ENCODE results near the gene NHSL2.

Gene NHSL2

GRCh38 chrX:72086995-72087394, 176.3 kb downstream of the NHSL2 start:
- TF ChIP-seq, protein P1, sequence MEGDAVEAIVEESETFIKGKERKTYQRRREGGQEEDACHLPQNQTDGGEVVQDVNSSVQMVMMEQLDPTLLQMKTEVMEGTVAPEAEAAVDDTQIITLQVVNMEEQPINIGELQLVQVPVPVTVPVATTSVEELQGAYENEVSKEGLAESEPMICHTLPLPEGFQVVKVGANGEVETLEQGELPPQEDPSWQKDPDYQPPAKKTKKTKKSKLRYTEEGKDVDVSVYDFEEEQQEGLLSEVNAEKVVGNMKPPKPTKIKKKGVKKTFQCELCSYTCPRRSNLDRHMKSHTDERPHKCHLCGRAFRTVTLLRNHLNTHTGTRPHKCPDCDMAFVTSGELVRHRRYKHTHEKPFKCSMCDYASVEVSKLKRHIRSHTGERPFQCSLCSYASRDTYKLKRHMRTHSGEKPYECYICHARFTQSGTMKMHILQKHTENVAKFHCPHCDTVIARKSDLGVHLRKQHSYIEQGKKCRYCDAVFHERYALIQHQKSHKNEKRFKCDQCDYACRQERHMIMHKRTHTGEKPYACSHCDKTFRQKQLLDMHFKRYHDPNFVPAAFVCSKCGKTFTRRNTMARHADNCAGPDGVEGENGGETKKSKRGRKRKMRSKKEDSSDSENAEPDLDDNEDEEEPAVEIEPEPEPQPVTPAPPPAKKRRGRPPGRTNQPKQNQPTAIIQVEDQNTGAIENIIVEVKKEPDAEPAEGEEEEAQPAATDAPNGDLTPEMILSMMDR (IDR thresholded peaks at IDR 0.05), result no peak

DNA sequence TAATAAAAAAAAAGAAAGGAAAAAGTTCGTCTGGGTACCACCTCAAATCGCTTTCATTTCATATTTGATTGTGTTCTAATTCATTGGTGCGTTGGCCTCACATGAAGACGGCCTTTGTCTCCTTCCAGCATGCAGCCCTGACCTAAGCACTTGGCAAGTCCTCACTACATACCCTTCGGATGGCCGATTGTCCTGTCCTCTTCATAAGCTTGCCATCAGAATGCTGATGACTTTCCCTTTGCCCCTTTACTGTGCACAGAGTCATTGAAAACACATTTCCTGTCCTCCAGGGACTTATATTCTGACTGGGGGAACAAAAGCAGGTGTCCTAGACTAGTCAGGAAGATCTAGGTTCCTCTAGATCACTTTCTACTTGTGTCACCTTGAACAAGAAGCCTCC, 178.1 kb downstream of the NHSL2 start:
- TF ChIP-seq, protein P1 (IDR thresholded peaks at IDR 0.05), result no peak

GRCh38 chrX:72089254-72089653, 178.6 kb downstream of the NHSL2 start:
- TF ChIP-seq, protein P1 (IDR thresholded peaks at IDR 0.05), result no peak

- TF ChIP-seq, protein P1 (IDR thresholded peaks at IDR 0.05), result no peak
These were observed 184.2 kb downstream of the NHSL2 start for GRCh38 chrX:72094894-72095293.

- TF ChIP-seq, protein P1 (IDR thresholded peaks at IDR 0.05), result no peak
These were observed 184.7 kb downstream of the NHSL2 start for GRCh38 chrX:72095370-72095769.

DNA sequence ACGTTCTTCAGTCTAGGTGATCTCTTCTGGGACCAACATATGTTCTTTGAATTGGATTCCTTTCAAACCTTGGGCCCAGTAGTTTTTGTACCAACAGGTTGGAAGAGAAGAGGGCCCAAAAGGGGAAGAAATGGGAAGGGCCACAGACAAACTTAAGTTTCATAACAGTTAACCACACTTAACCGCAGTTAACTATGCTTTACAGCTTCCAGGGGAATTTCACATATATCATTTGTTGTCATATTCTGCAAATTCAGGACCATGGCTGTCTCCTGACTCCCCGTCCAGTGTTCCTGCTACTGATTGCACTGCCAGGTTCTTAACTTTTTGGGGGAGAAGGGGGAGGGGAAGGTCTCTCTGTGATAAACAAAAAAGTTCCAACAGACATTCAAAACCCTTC, 186.5 kb downstream of the NHSL2 start:
- TF ChIP-seq, protein P1 (IDR thresholded peaks at IDR 0.05), result no peak

DNA sequence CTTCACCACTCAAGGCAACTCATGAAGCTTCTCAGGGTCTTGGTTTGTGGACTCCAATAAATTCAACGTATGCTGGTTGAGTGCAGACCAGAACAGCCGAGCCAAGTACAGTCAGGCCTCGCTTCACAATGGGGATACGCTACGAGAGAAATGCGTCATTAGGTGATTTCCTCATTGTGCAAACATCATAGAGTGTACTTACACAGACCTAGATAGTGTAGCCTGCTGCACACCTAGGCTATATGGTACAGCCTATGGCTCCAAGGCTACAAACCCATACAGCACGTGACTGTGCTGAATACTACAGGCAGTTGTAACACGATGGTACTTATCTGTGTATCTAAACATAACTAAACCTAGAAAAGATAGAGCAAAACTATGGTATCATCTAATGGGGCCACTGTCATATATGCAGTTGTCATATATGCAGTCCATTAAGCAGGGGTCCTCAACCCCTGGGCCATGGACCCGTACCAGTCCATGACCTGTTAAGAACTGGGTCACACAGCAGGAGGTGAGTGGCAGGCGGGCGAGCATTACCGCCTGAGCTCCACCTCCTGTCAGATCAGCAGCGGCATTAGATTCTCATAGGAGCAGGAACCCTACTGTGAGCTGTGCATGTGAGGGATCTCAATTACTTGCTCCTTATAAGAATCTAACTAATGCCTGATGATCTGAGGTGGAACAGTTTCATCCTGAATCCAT, 189.6 kb downstream of the NHSL2 start:
- TF ChIP-seq, protein P1 (IDR thresholded peaks at IDR 0.05), result no peak
